HCT116 (cell line): ENCODE data around the gene HK1.

Source experiments
- CEBPB ChIP-seq: IDR thresholded peaks from 2 replicates; pipeline ENCODE4 v1.6.1; 2012; ENCODE audit warnings: low read depth
- CTCF ChIP-seq, 3 experiments: fragments of 200-600 bp in 1 of 3; sonication (generic) in 1 of 3; IDR thresholded peaks in 2 of 3; conservative IDR thresholded peaks in 1 of 3; 2 replicates each; pipeline ENCODE4 v1.5.1; 2012 to 2017; ENCODE audit warnings: low read depth in 2 of 3, low read length in 2 of 3, antibody characterized with exemption in 1 of 3, borderline replicate concordance in 1 of 3, control low read depth in 1 of 3, mild to moderate bottlenecking in 1 of 3, mixed read lengths in 1 of 3, mixed run types in 1 of 3, moderate library complexity in 1 of 3; ENCODE audit not compliant: insufficient read depth in 1 of 3
- EZH2 ChIP-seq: fragments of 200-600 bp; sonication (generic); IDR thresholded peaks from 2 replicates; pipeline ENCODE4 v1.6.1; 2017; ENCODE audit warnings: antibody characterized with exemption, mixed run types
- MAX ChIP-seq: IDR thresholded peaks from 2 replicates; pipeline ENCODE4 v1.6.1; 2012
- POLR2A ChIP-seq: IDR thresholded peaks from 2 replicates; pipeline ENCODE4 v1.7.0; 2011; ENCODE audit warnings: borderline replicate concordance; ENCODE audit not compliant: insufficient read depth, insufficient read length; ENCODE audit errors: extremely low read depth

- TF ChIP-seq EZH2: no peak
- TF ChIP-seq CTCF (IDR thresholded peaks at IDR 0.05 in 2 of 3, conservative IDR thresholded peaks at IDR 0.05 in 1 of 3; ENCODE audit: borderline replicate concordance in 1 of 3, insufficient read depth in 1 of 3, low read depth in 2 of 3, low read length in 2 of 3): peak; percentile 30 to 59 (median 55); a peak in 5 of 6 replicates
- peak; percentile 43 for TF ChIP-seq POLR2A
- no peak for TF ChIP-seq CEBPB
- TF ChIP-seq MAX: peak; percentile 98
Measured at GRCh38 chr10:69408318-69409175, 130.3 kb downstream of the HK1 start.
